ENCODE results near the gene BEND7. TPM values are rescaled to one million over a fixed set of nuclear protein-coding genes. Genes with fewer than 3 reads are reported as not detected.

The BEND7 gene
- total and polyA plus RNA-seq, 2 of the 13 experiments (the other 11 are each of a cell fraction or from before 2014, with no cell fraction given), result 14.1 to 17.1 TPM

DNA sequence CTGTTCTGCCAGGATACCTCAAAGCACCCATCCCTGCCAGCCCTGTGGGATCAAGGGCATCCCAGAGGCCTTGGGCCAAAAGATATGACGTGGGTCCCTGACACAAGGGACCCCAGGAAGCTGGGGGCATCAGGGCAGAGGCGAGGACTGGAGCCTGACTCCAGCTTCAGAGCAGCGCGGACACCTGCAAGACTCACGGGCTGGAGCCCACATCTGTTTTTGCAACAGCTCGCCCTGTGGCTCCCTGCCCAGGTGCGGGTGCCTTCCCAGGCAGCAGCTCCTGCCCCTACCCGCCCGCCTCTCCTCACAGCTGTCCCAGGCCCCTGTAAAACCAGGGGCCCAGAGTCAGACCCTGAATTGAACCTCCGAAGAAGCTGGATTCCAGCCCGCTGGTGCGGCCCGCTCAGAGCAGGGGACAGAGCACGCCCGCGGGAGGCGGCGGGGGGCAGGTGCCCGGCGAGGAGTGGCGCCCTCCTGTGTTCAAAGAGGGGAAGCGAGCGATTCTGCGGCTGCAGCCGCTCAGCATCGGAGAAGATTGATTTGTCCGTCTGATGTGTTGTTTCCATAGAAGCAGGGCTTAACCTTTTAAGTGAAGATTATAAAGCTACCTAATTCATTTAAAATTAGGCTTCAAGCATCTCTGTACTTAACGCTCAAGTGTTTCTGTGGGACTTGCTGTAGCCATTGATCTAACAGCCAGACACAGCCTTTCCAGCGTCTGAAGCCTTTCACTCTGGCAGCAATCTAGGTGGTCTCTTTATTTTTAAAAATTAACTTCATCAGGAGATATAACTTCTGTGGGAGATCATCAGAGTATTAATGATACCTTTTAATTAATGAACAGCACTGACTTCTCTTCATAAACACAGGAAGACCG is 88.4 kb downstream of the BEND7 start (continued):
- TF ChIP-seq, protein P1, sequence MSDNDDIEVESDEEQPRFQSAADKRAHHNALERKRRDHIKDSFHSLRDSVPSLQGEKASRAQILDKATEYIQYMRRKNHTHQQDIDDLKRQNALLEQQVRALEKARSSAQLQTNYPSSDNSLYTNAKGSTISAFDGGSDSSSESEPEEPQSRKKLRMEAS (IDR thresholded peaks at IDR 0.05), result peak; percentile 47; the same call in 1 of the 2 replicates
- TF ChIP-seq EEA1 (CRISPR knock-in tag; IDR thresholded peaks at IDR 0.05; ENCODE audit: borderline replicate concordance) (no peak), XRCC5 (optimal IDR thresholded peaks at IDR 0.05; ENCODE audit: low read length) (peak; percentile 85), ZNF207 (IDR thresholded peaks at IDR 0.05; ENCODE audit: borderline replicate concordance) (no peak), ELF3 (CRISPR knock-in tag; IDR thresholded peaks at IDR 0.05) (0 out of 2 replicates have a peak, but pooled peaks have one; percentile 24), RARG (CRISPR knock-in tag; IDR thresholded peaks at IDR 0.05; ENCODE audit: low read depth) (no peak), KLF16 (CRISPR knock-in tag; IDR thresholded peaks at IDR 0.05) (0 out of 4 replicates have a peak, but pooled peaks of 1 of the 2 experiments have one; percentile 33), FOXJ3 (CRISPR knock-in tag; IDR thresholded peaks at IDR 0.05; ENCODE audit: borderline replicate concordance) (no peak), ZBTB20 (CRISPR knock-in tag; IDR thresholded peaks at IDR 0.05; ENCODE audit: borderline replicate concordance, low read depth) (0 out of 2 replicates have a peak, but pooled peaks have one; percentile 40), ZNF10 (CRISPR knock-in tag; IDR thresholded peaks at IDR 0.05; ENCODE audit: borderline replicate concordance, low read depth) (no peak), IKZF5 (CRISPR knock-in tag; IDR thresholded peaks at IDR 0.05) (peak; percentile 36; the same call in 1 of the 2 replicates), DMAP1 (CRISPR knock-in tag; IDR thresholded peaks at IDR 0.05) (no peak), GTF3A (CRISPR knock-in tag; conservative IDR thresholded peaks at IDR 0.05) (no peak), STAG1 (CRISPR knock-in tag; IDR thresholded peaks at IDR 0.05) (peak; percentile 77), AHDC1 (CRISPR knock-in tag; IDR thresholded peaks at IDR 0.05; ENCODE audit: borderline replicate concordance) (no peak), GZF1 (CRISPR knock-in tag; IDR thresholded peaks at IDR 0.05) (no peak), ZNF670 (CRISPR knock-in tag; IDR thresholded peaks at IDR 0.05; ENCODE audit: borderline replicate concordance) (0 out of 2 replicates have a peak, but pooled peaks have one; percentile 30), SALL1 (CRISPR knock-in tag; IDR thresholded peaks at IDR 0.05) (peak; percentile 49; the same call in 1 of the 2 replicates), PITX1 (CRISPR knock-in tag; IDR thresholded peaks at IDR 0.05) (0 out of 2 replicates have a peak, but pooled peaks have one; percentile 17), ZNF619 (CRISPR knock-in tag; IDR thresholded peaks at IDR 0.05) (peak; percentile 82; the same call in 1 of the 2 replicates)
- TF ChIP-seq, protein P2, sequence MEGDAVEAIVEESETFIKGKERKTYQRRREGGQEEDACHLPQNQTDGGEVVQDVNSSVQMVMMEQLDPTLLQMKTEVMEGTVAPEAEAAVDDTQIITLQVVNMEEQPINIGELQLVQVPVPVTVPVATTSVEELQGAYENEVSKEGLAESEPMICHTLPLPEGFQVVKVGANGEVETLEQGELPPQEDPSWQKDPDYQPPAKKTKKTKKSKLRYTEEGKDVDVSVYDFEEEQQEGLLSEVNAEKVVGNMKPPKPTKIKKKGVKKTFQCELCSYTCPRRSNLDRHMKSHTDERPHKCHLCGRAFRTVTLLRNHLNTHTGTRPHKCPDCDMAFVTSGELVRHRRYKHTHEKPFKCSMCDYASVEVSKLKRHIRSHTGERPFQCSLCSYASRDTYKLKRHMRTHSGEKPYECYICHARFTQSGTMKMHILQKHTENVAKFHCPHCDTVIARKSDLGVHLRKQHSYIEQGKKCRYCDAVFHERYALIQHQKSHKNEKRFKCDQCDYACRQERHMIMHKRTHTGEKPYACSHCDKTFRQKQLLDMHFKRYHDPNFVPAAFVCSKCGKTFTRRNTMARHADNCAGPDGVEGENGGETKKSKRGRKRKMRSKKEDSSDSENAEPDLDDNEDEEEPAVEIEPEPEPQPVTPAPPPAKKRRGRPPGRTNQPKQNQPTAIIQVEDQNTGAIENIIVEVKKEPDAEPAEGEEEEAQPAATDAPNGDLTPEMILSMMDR (CRISPR knock-in tag; IDR thresholded peaks at IDR 0.05), result peak; percentile 93

Data from HepG2 (cell line).